SU-DHL-6 (cell line): ENCODE measurements around the gene CD109.
"Not testable (repeated sequence)": the region's sequence is repeated elsewhere in the genome, so short reads cannot be mapped to it uniquely, and the experiment has no call there.

Experiments used
- EZH2phosphoT487 ChIP-seq: fragments of 200-600 bp; sonication (generic), shearing (Covaris generic); conservative IDR thresholded peaks from 2 replicates; pipeline ENCODE4 v1.6.1; 2018; ENCODE audit warnings: mild to moderate bottlenecking, antibody characterized with exemption, low read length, moderate library complexity, mixed read lengths
- TF ChIP-seq, protein P1 (sequence below): fragments of 200-600 bp; sonication (generic); IDR thresholded peaks from one replicate; pipeline ENCODE4 v1.5.1; 2017; ENCODE audit warnings: antibody characterized with exemption, mild to moderate bottlenecking, low read length, moderate library complexity; ENCODE audit not compliant: insufficient read depth, poor library complexity, severe bottlenecking

- TF ChIP-seq, protein P1, sequence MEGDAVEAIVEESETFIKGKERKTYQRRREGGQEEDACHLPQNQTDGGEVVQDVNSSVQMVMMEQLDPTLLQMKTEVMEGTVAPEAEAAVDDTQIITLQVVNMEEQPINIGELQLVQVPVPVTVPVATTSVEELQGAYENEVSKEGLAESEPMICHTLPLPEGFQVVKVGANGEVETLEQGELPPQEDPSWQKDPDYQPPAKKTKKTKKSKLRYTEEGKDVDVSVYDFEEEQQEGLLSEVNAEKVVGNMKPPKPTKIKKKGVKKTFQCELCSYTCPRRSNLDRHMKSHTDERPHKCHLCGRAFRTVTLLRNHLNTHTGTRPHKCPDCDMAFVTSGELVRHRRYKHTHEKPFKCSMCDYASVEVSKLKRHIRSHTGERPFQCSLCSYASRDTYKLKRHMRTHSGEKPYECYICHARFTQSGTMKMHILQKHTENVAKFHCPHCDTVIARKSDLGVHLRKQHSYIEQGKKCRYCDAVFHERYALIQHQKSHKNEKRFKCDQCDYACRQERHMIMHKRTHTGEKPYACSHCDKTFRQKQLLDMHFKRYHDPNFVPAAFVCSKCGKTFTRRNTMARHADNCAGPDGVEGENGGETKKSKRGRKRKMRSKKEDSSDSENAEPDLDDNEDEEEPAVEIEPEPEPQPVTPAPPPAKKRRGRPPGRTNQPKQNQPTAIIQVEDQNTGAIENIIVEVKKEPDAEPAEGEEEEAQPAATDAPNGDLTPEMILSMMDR: not testable (repeated sequence)
- not testable (repeated sequence) for TF ChIP-seq EZH2phosphoT487
These were observed 29.2 kb downstream of the CD109 start for GRCh38 chr6:73725192-73725591.
